Smooth muscle cell (in vitro differentiated cells): Measurements from ENCODE around the gene FSD2. TPM values are rescaled to one million over a fixed set of nuclear protein-coding genes. Genes with fewer than 3 reads are reported as not detected.
A peak's percentile ranks its signal among the peaks of the same experiment; 100 is the strongest.

Source experiments
- DNase-seq: peaks from one replicate; lab custom pipeline; 2025; ENCODE audit not compliant: unreplicated experiment; lab: John Stamatoyannopoulos, UW
- H2AFZ ChIP-seq: fragments of 200-600 bp; sonication (generic); 2 replicates; pipeline ENCODE4 v1.6.0; 2016; ENCODE audit warnings: antibody characterized with exemption, low read depth, mild to moderate bottlenecking
- H3F3A ChIP-seq: fragments of 200-600 bp; sonication (generic); 2 replicates; pipeline ENCODE4 v1.6.0; 2017; ENCODE audit warnings: antibody characterized with exemption, low read depth
- H3K27ac ChIP-seq: fragments of 200-600 bp; sonication (generic); 2 replicates; pipeline ENCODE4 v1.5.1; 2016; ENCODE audit warnings: low read depth, mild to moderate bottlenecking
- H3K27me3 ChIP-seq: fragments of 200-600 bp; sonication (generic); 2 replicates; pipeline ENCODE4 v1.6.1; 2016; ENCODE audit warnings: low read depth, mild to moderate bottlenecking
- H3K36me3 ChIP-seq: fragments of 200-600 bp; sonication (generic); 2 replicates; pipeline ENCODE4 v1.5.1; 2016; ENCODE audit warnings: low read depth
- H3K4me1 ChIP-seq: fragments of 200-600 bp; sonication (generic); 2 replicates; pipeline ENCODE4 v1.5.1; 2016; ENCODE audit warnings: low read depth
- H3K4me2 ChIP-seq: fragments of 200-600 bp; sonication (generic); 2 replicates; pipeline ENCODE4 v1.6.0; 2016; ENCODE audit warnings: mild to moderate bottlenecking
- H3K4me3 ChIP-seq: fragments of 200-600 bp; sonication (generic); 2 replicates; pipeline ENCODE4 v1.5.1; 2016; ENCODE audit warnings: mild to moderate bottlenecking
- H3K79me2 ChIP-seq: fragments of 200-600 bp; sonication (generic); 2 replicates; pipeline ENCODE4 v1.6.0; 2016; ENCODE audit warnings: low read depth, mild to moderate bottlenecking
- H3K9ac ChIP-seq: fragments of 200-600 bp; sonication (generic); 2 replicates; pipeline ENCODE4 v1.6.0; 2016; ENCODE audit warnings: low read depth
- H3K9me3 ChIP-seq: fragments of 200-600 bp; sonication (generic); replicated peaks from 2 replicates; pipeline ENCODE4 v1.5.1; 2016; ENCODE audit warnings: low read depth
- H4K20me1 ChIP-seq: fragments of 200-600 bp; sonication (generic); 2 replicates; pipeline ENCODE4 v1.6.0; 2016; ENCODE audit warnings: low read depth
- WGBS: methylation state at CpG from one replicate; pipeline ENCODE4 v1.1.7; 2016; ENCODE audit warnings: low lambda C conversion rate; 5-methylcytosine and 5-hydroxymethylcytosine counted together
- polyA plus RNA-seq: library from polyadenylated mRNA; unstranded; fragments of >200 nt; fragmentation: Nextera tagmentation; extraction: Ambion mirVana; gene quantifications from 2 replicates; pipeline ENCODE4 v1.2.1, GENCODE V29; 2016
- total RNA-seq: library from RNA; depleted of rRNA; stranded (reverse); fragments of >200 nt; gene quantifications from 2 replicates; pipeline ENCODE4 v1.2.3, GENCODE V29; 2014
- TF ChIP-seq, protein P1 (sequence below): fragments of 200-600 bp; sonication (generic); IDR thresholded peaks from 2 replicates; pipeline ENCODE4 v1.5.1; 2017; ENCODE audit warnings: borderline replicate concordance, mild to moderate bottlenecking, antibody characterized with exemption; ENCODE audit not compliant: insufficient read depth, poor library complexity, severe bottlenecking

The FSD2 gene
- total and polyA plus RNA-seq, 2 experiments from 2014 or later = not detected

DNA sequence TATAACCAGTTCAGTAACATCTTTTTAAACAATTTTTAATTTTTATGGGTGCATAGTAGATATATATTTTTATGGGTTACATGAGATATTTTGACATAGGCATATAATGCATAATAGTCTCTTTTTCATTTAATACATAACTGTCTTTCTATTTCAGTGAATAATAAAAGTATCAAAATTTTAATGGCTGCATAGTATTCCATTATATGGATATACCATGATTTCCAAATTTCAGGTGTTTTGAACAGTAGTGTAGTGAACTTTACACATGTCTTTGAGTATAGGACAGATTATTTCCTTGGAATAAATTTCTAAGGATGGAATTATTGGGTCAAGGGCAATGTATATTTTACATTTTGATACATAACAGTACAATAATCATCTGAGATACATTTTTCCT lies 14.3 kb upstream of the FSD2 start:
- Histone ChIP-seq H3F3A (no peaks in the 10 kb centered on the region), H3K36me3 (peaks cover 35% of the 10 kb centered on the region), H3K27ac (no peak overlapping the region), H3K79me2 (peaks cover 6% of the 10 kb centered on the region), H2AFZ (no peak overlapping the region), H3K27me3 (no peaks in the 10 kb centered on the region), H3K4me2 (no peak overlapping the region), H3K9me3 (no peaks in the 10 kb centered on the region), H3K4me1 (no peaks in the 10 kb centered on the region), H3K9ac (no peak overlapping the region), H3K4me3 (no peak overlapping the region), H4K20me1 (peaks cover 19% of the 10 kb centered on the region)
- no peak for DNase-seq
- TF ChIP-seq, protein P1, sequence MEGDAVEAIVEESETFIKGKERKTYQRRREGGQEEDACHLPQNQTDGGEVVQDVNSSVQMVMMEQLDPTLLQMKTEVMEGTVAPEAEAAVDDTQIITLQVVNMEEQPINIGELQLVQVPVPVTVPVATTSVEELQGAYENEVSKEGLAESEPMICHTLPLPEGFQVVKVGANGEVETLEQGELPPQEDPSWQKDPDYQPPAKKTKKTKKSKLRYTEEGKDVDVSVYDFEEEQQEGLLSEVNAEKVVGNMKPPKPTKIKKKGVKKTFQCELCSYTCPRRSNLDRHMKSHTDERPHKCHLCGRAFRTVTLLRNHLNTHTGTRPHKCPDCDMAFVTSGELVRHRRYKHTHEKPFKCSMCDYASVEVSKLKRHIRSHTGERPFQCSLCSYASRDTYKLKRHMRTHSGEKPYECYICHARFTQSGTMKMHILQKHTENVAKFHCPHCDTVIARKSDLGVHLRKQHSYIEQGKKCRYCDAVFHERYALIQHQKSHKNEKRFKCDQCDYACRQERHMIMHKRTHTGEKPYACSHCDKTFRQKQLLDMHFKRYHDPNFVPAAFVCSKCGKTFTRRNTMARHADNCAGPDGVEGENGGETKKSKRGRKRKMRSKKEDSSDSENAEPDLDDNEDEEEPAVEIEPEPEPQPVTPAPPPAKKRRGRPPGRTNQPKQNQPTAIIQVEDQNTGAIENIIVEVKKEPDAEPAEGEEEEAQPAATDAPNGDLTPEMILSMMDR = no peak

DNA sequence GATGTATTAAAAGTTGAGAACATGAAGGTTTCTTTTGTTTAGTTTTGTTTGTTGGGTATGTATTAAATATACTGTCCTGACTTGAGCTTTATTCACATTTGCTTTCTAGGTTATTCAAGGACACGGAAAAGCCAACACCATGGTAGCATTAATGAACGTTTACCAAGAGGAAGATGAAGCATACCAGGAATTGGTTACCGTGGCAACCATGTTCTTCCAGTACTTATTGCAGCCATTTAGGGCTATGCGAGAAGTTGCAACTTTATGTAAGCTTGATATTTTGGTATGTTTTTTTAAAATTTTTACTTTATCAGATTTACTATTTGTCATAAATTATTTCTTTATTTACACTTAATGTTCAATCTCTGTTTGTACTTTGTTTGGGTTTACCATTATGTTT lies 7.1 kb upstream of the FSD2 start:
- H3K79me2 ChIP-seq = peaks cover 44% of the 10 kb centered on the region

DNA sequence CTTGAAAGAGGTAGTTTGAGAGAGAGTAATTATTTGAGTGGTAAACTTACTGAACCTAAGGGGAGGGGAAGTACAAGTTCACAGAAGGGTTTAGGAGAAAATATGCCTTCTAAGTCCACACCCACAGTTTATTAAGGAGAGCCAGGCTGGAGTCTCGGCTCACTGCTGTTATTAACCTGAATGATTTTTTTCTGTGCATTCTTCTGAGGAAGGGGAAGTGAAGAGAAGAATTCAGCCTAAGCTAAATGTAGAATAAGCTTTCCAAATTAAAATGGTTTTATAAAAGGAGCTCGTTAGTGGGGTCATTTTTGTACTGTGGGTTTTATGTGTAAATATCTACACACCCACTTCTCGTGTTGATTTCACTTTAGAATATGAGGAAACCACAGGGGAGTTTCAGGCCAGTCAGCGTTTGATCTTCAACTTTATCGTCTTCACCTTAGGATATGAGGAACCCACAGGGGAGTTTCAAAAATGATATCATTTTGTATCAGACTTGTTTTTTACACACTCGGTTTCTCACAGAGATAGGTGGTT lies 5.1 kb upstream of the FSD2 start:
- H4K20me1 ChIP-seq = peaks cover 41% of the 10 kb centered on the region
- peak overlapping the region; percentile 99 for H3K27ac ChIP-seq
- peak overlapping the region; percentile 93 for H3K4me2 ChIP-seq
- peak overlapping the region; percentile 56 for H2AFZ ChIP-seq
- peak overlapping the region; percentile 97 for H3K9ac ChIP-seq
- no peaks in the 10 kb centered on the region for H3K27me3 ChIP-seq
- no peak for DNase-seq
- peaks cover 6% of the 10 kb centered on the region for H3F3A ChIP-seq
- H3K4me3 ChIP-seq = peak overlapping the region; percentile 94
- 19% methylated on average over 6 of the region's 6 CpGs for WGBS
- TF ChIP-seq, protein P1 = no peak
- no peaks in the 10 kb centered on the region for H3K9me3 ChIP-seq
- H3K79me2 ChIP-seq = peaks cover 40% of the 10 kb centered on the region
- peaks cover 14% of the 10 kb centered on the region for H3K4me1 ChIP-seq
- H3K36me3 ChIP-seq = peaks cover 10% of the 10 kb centered on the region

More for the DNA sequence above, 7.1 kb upstream of the FSD2 start:
- Histone ChIP-seq H3K36me3 (peaks cover 20% of the 10 kb centered on the region), H3K9ac (no peak overlapping the region), H3K4me1 (peaks cover 14% of the 10 kb centered on the region), H3K9me3 (no peaks in the 10 kb centered on the region), H3K4me3 (no peak overlapping the region), H4K20me1 (peaks cover 48% of the 10 kb centered on the region), H3K27me3 (no peaks in the 10 kb centered on the region), H3K27ac (no peak overlapping the region), H3F3A (peaks cover 6% of the 10 kb centered on the region), H2AFZ (no peak overlapping the region), H3K4me2 (no peak overlapping the region)
- no peak for DNase-seq
- TF ChIP-seq, protein P1 = no peak
- 95% methylated on average over 4 of the region's 4 CpGs for WGBS

DNA sequence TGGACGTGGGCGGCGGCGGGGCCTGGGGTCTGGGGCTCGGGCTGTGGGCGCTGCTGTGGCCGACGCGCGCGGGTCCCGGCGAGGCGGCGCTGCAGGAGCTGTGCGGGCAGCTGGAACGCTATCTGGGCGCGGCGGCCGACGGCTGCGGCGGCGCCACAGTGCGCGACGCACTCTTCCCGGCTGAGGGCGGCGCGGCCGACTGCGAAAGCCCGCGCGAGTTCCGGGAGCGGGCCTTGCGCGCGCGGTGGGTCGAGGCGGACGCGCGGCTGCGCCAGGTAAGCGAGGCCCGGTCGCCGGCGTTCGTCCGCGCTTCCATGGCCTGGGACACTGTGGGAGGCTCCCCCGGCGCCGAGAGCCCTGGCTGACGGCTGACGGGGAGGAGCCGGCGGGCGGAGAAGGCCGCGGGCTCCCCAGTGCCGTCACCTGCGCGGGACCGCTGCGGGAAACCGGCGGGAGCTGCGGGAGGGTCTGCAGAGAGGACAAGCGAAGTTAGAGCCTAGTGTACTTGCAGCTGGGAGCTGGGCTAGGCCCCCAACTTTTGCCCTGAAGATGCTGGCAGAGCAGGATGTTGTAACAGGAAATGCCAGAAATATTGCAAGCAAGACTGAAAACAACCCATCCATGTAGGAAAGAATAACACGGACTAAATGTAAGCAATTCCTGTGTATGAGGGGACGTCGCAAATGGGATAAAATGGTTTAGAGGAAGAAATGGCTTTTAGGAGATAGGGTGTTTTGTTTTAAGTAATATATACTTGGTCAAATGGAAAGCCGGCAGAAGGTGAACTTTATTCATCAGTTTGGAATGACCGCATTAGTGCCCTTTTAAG lies 4.4 kb upstream of the FSD2 start:
- DNase-seq = no peak
- Histone ChIP-seq H3K36me3 (peaks cover 5% of the 10 kb centered on the region), H3F3A (peaks cover 6% of the 10 kb centered on the region), H3K9ac (peak overlapping the region; percentile 97), H4K20me1 (peaks cover 34% of the 10 kb centered on the region), H3K4me3 (peak overlapping the region; percentile 94), H3K79me2 (peaks cover 38% of the 10 kb centered on the region), H3K4me1 (peaks cover 14% of the 10 kb centered on the region), H3K4me2 (peak overlapping the region; percentile 93), H3K27ac (peak overlapping the region; percentile 99), H2AFZ (peak overlapping the region; percentile 56), H3K9me3 (no peaks in the 10 kb centered on the region), H3K27me3 (no peaks in the 10 kb centered on the region)
- TF ChIP-seq, protein P1 = no peak
- WGBS = 1% methylated on average over 78 of the region's 81 CpGs
